Esophagus squamous epithelium (tissue), 5 donors: ENCODE measurements around the gene TWIST2. TPM values are rescaled to one million over a fixed set of nuclear protein-coding genes. Genes with fewer than 3 reads are reported as not detected.

Source experiments
- DNase-seq: peaks from one replicate; lab custom pipeline; 2025; lab: John Stamatoyannopoulos, UW
- H3K27ac ChIP-seq, 4 donors: fragments of 200-600 bp; sonication (generic); one replicate each; pipeline ENCODE4 v1.5.1; 2016 to 2019; ENCODE audit warnings: mild to moderate bottlenecking in 1 of 4
- H3K27me3 ChIP-seq, 4 donors: fragments of 200-600 bp; sonication (generic); 1 replicate in 3 of 4; 2 replicates in 1 of 4; pipeline versions ENCODE4 v1.5.1 to v1.6.0; 2017 to 2021; ENCODE audit warnings: antibody characterized with exemption in 1 of 4
- H3K36me3 ChIP-seq, 3 donors: fragments of 200-600 bp; sonication (generic); one replicate each; pipeline ENCODE4 v1.5.1; 2016 to 2019
- H3K4me1 ChIP-seq, 3 donors: fragments of 200-600 bp; sonication (generic); one replicate each; pipeline ENCODE4 v1.5.1; 2017 to 2019
- H3K4me3 ChIP-seq, 4 donors: fragments of 200-600 bp; sonication (generic); 1 replicate in 3 of 4; 2 replicates in 1 of 4; pipeline ENCODE4 v1.5.1; 2016 to 2019; ENCODE audit warnings: mild to moderate bottlenecking in 2 of 4, moderate library complexity in 1 of 4
- H3K9me3 ChIP-seq, 3 donors: fragments of 200-600 bp; sonication (generic); one replicate each; pipeline ENCODE4 v1.5.1; 2016 to 2019
- POLR2A ChIP-seq, 4 donors: fragments of 450-650 bp; IDR thresholded peaks; one replicate each; pipeline ENCODE4 v1.6.1; 2017; ENCODE audit warnings: antibody characterized with exemption in 4 of 4, mild to moderate bottlenecking in 4 of 4, moderate library complexity in 3 of 4
- WGBS, 2 donors: methylation state at CpG; one replicate each; pipeline ENCODE4 v1.1.5; 2018; 5-methylcytosine and 5-hydroxymethylcytosine counted together
- intact Hi-C: fragments of 100-400 bp; cut with DNase I; formaldehyde crosslinking; loops from one replicate; pipeline ENCODE4 v1.15.0; 2022
- total RNA-seq, 4 donors: library from RNA; depleted of rRNA; stranded (reverse); fragments of >200 nt; gene quantifications; one replicate each; pipeline ENCODE4 v1.1.0, GENCODE V29; 2016
- TF ChIP-seq, protein P1 (sequence below), 6 experiments: fragments of 450-650 bp in 4 of 6; fragments of 200-600 bp in 2 of 6; sonication (generic) in 2 of 6; IDR thresholded peaks; one replicate each; pipeline ENCODE4 v1.5.1; 2016 to 2019; ENCODE audit warnings: antibody characterized with exemption in 6 of 6, mild to moderate bottlenecking in 4 of 6, moderate library complexity in 4 of 6
- donor health status: DM: yes; HTN: yes; CAD: no.

The TWIST2 gene
- total RNA-seq, 4 donors from 2014 or later: 3.1 to 33.0 (median 4.9) TPM

DNA sequence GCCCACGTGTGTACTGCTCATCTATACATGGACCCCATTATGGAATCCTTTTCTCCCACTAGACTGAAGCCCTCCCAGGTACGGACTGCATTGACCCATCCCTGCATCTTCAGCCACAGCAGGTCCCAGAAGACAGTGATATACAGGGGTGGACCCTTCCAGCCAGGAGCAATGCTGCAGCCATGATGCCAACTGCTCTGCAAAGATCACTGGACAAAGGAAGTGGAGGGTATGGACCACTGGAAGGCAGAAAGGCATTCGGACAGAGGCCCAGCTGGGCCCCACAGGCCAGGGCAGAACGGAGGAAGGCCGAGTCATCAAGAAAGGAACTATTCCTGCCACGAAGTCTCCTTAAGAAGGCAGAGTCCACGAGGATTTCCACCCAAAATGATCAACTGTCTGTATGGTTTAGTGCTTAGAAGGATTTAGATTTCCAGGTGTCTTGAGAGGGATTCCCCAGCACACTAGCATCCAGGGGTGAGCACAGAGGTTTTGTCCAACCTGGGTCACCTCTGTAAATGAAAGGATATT is 93.4 kb downstream of the TWIST2 start:
- no peaks in the 10 kb centered on the region for H3K36me3 ChIP-seq
- 56 to 59% methylated on average over 6 to 7 of the region's 7 CpGs for WGBS, 2 donors
- no peaks in the 10 kb centered on the region for H3K27me3 ChIP-seq
- H3K9me3 ChIP-seq: no peaks in the 10 kb centered on the region
- H3K4me3 ChIP-seq: no peak overlapping the region
- DNase-seq: no peak
- intact Hi-C loops: no loop called here
- H3K4me1 ChIP-seq: peaks cover 0 to 24% (median 13%) of the 10 kb centered on the region in 3 donors
- no peak overlapping the region for H3K27ac ChIP-seq
- TF ChIP-seq POLR2A (IDR thresholded peaks at IDR 0.05): no peak
- TF ChIP-seq, protein P1, sequence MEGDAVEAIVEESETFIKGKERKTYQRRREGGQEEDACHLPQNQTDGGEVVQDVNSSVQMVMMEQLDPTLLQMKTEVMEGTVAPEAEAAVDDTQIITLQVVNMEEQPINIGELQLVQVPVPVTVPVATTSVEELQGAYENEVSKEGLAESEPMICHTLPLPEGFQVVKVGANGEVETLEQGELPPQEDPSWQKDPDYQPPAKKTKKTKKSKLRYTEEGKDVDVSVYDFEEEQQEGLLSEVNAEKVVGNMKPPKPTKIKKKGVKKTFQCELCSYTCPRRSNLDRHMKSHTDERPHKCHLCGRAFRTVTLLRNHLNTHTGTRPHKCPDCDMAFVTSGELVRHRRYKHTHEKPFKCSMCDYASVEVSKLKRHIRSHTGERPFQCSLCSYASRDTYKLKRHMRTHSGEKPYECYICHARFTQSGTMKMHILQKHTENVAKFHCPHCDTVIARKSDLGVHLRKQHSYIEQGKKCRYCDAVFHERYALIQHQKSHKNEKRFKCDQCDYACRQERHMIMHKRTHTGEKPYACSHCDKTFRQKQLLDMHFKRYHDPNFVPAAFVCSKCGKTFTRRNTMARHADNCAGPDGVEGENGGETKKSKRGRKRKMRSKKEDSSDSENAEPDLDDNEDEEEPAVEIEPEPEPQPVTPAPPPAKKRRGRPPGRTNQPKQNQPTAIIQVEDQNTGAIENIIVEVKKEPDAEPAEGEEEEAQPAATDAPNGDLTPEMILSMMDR (IDR thresholded peaks at IDR 0.05): no peak

DNA sequence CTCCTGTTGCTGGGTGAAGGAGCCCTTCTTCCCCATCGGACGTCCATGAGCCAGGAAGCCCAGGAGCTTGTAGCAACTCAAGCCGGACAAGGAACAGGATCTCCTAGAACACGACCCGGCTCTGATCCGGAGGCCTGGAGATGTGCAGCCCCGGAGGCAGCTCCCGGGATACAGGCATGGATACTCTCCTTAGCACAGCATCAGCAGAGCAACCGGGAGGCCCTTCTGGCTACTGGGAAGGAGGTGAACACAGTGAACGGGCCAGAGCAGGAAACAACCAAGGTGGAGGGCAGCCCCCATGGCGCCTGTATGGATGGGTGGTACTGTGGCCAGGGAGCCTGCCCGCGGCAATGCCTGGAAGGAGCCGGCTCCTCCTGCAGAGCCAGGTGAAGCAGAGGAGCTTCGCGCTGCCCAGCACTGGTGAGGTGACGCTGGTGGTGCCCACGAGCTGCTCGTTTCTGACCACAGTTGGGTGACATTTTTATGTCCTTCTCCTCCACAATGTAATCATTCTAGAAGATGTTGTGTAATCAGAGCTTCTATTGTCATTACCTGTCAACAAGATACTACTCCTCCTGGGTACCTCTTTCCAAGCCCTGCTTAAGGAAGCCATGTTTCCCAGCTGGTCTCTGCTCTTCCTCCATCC is 94.3 kb downstream of the TWIST2 start:
- intact Hi-C loops: no loop called here
- H3K27ac ChIP-seq: no peak overlapping the region
- DNase-seq: no peak
- no peak for TF ChIP-seq POLR2A (IDR thresholded peaks at IDR 0.05)
- TF ChIP-seq, protein P1 (IDR thresholded peaks at IDR 0.05): no peak
- WGBS, 2 donors: 86 to 88% methylated on average over 12 to 15 of the region's 19 CpGs
- H3K36me3 ChIP-seq: no peaks in the 10 kb centered on the region
- peaks cover 0 to 32% (median 13%) of the 10 kb centered on the region in 3 donors for H3K4me1 ChIP-seq
- H3K4me3 ChIP-seq: no peak overlapping the region
- no peaks in the 10 kb centered on the region for H3K9me3 ChIP-seq
- H3K27me3 ChIP-seq: no peaks in the 10 kb centered on the region

DNA sequence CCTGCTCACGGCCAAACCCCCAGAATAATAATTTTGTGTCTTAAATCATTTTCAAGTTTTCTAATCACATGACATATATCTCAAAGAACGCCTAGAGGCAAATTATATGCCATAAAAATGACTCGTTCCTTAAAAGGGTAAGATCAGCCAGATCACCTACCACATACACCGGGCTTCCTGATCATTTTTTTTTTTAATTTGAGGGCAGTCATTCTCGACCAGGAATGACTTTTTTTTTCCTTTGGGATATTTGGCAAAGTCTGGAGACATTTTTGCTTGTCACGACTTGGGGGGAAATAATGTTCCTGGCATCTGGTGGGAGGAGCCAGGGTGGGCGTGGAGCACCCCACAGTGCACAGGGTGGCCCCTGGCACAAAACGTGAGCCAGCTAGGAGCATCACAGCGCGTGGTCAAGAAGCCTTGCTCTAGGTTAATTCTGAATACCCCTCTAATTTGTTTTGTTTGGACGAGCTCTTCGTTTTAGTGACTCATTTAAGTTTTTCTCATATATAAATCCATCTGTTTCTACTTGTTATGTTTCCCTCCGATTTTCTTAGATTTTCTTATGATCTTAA is 94.9 kb downstream of the TWIST2 start:
- TF ChIP-seq, protein P1 (IDR thresholded peaks at IDR 0.05): no peak
- no peak for TF ChIP-seq POLR2A (IDR thresholded peaks at IDR 0.05)
- Histone ChIP-seq H3K27me3 (no peaks in the 10 kb centered on the region), H3K4me3 (no peak overlapping the region), H3K9me3 (no peaks in the 10 kb centered on the region), H3K36me3 (no peaks in the 10 kb centered on the region), H3K27ac (no peak overlapping the region), H3K4me1 (peaks cover 0 to 38% (median 14%) of the 10 kb centered on the region in 3 donors)
- no peak for DNase-seq
- WGBS, 2 donors: 32 to 56% methylated on average over 13 of the region's 13 CpGs
- intact Hi-C loops: no loop called here

DNA sequence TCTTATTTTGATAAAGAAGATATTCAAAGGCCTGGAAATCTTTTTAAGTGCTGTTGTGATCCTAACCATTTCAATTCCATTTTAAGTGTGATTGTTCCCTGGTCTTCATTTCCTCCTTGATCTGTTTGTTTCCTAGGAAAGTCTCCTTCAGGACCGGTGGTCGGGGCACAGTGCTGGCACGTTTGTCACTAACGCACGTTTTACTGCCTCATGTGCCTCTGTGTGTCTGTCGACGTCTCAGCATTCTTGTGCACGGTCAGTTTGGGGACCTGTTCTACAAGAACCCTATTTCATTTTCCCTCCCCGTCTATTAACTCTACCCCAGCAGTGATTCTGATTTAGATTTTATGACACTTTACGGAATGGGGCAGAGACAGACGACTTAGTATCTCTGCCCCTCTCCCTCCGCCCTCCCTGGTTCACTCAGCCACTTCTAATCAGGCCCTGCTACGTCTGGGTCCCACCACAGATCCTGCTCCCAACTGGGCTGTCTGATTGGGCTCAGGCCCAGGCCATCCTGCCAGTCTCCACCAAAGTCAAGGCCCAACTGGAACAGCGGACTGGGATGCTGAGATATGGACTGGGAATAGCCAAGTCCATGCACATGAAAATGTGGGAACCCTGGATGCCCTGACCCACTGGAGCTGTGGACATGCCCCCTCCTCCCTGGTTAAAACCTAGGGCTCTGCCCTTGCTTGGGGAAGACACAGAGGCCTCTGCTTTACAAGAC is 95.6 kb downstream of the TWIST2 start:
- H3K4me1 ChIP-seq: peaks cover 0 to 38% (median 13%) of the 10 kb centered on the region in 3 donors
- no peaks in the 10 kb centered on the region for H3K36me3 ChIP-seq
- no peaks in the 10 kb centered on the region for H3K27me3 ChIP-seq
- DNase-seq: no peak
- TF ChIP-seq POLR2A (IDR thresholded peaks at IDR 0.05): no peak
- TF ChIP-seq, protein P1 (IDR thresholded peaks at IDR 0.05): no peak
- H3K4me3 ChIP-seq: no peak overlapping the region
- WGBS, 2 donors: 80% methylated on average over 13 of the region's 14 CpGs
- H3K27ac ChIP-seq: no peak overlapping the region
- H3K9me3 ChIP-seq: no peaks in the 10 kb centered on the region
- intact Hi-C loops: no loop called here
